GM04504 (cell line): ENCODE measurements around the gene LRRC75A.
"Not testable (repeated sequence)": the region's sequence is repeated elsewhere in the genome, so short reads cannot be mapped to it uniquely, and the experiment has no call there.

ENCODE experiments used
- DNase-seq: peaks from one replicate; pipeline ENCODE4 v3.0.0-alpha.2; 2012; ENCODE audit warnings: low read depth

Gene LRRC75A

DNA sequence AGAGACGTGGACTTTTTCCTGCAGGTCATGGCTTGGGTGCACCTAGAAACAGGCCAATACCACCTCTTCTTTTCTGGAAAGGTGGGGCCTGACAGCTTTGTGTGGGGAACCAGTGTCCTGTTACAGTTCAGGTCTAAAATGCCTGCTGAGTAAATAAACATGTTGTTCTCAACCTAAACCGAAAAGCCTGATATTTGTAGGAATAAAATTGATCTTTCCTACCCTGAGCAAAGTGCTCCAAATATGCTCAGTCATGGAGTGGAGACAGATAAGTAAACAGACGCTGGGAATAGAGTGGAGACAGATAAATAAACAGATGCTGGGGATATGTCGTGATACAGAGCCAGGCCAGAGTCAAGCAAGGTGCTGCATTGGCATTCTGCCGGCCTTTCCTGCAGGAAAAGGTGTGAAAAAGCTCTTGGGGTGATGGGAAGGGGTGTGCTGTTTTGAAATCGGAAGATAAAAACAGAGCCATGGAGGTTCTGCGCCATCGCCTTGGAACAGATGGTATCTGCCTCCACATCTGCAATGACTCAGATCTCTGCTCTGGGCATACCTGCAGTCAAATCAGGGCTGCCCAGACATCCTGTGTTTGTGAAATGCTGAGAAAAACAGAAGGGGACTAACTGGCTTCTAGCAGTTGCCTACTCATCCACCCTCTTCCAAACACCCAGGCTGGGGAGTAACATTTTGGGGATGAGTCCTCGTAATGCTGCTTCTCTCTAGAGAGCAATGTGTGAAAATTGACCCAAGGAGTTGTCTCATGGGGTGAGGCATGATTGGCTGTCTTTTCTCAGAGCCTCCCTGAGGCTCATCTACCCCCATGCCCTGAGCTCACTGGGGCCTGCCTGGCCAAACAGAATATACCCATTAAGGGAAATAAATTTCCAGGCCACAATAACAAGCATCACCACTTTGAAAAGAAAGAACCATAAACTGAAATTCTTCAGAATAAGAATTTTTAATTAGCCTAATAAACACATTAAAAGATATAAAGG, 93.4 kb downstream of the LRRC75A start:
- no peak for DNase-seq

DNA sequence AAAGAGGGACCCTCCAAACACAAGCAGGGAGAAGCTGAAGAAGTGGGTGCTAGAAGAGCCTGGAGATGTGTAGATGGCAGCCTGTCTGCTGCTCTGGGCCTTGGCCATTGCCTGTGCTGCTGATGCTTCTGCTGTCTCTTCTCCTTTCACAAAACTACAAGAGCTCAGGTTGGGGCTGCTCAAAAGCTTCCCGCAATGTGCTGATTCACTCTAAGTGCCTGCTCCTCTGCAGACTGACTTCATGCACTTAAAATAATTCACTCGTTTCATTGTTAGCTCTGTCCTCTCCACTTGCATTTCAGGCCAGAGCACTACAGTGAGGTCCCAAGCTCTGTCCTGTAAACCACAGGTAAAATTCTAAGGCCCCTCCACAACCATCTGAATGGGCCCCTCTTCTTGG, 95.3 kb downstream of the LRRC75A start:
- DNase-seq, result not testable (repeated sequence)

GRCh38 chr17:16395887-16396286, 96.1 kb downstream of the LRRC75A start:
- not testable (repeated sequence) for DNase-seq

GRCh38 chr17:16392491-16392890, 99.5 kb downstream of the LRRC75A start:
- not testable (repeated sequence) for DNase-seq
